IMR-90 (cell line): ENCODE measurements around the gene SMCO3. TPM values are rescaled to one million over a fixed set of nuclear protein-coding genes. Genes with fewer than 3 reads are reported as not detected.

ENCODE experiments used
- ATAC-seq: fragments of 200-7000 bp; cut with Tn5 transposase; 2 replicates; pipeline ENCODE4 v1.9.1; 2020; ENCODE audit warnings: low read depth, mild to moderate bottlenecking, moderate library complexity
- BruUV-seq: library from RNA; stranded (reverse); fragments of 400-500 nt; replicated peaks from 2 replicates; lab custom pipeline; 2021; lab: Mats Ljungman, UMichigan
- CTCF ChIA-PET: fragments of 300-600 bp; formaldehyde crosslinking; extraction: SDS; loops from one replicate; lab custom pipeline; 2021; ENCODE audit warnings: antibody characterized with exemption; lab: Yijun Ruan, JAX
- POLR2A ChIA-PET: fragments of 300-600 bp; sonication (Branson Sonifier 250); formaldehyde crosslinking; loops from one replicate; lab custom pipeline; 2022; ENCODE audit warnings: antibody characterized with exemption; ENCODE audit not compliant: unreplicated experiment; lab: Charles Lee
- DNase-seq: peaks from one replicate; pipeline ENCODE4 v3.0.0; 2013
- H2AFZ ChIP-seq: replicated peaks from 2 replicates; pipeline ENCODE3; 2013; ENCODE audit warnings: low read length, mild to moderate bottlenecking; ENCODE audit not compliant: poor library complexity
- H2AK5ac ChIP-seq: 2 replicates; pipeline ENCODE4 v1.6.1; 2013; ENCODE audit warnings: low read depth, low read length, inconsistent platforms
- H2AK9ac ChIP-seq: replicated peaks from 2 replicates; pipeline ENCODE3; 2013; ENCODE audit warnings: mild to moderate bottlenecking, low read depth, low read length, moderate library complexity; ENCODE audit not compliant: poor library complexity
- H2BK120ac ChIP-seq: 2 replicates; pipeline ENCODE4 v1.6.1; 2013; ENCODE audit warnings: low read depth, low read length, inconsistent platforms
- H2BK15ac ChIP-seq: 3 replicates; pipeline ENCODE4 v1.6.1; 2013; ENCODE audit warnings: low read depth, low read length, inconsistent platforms
- H2BK20ac ChIP-seq: 2 replicates; pipeline ENCODE4 v1.6.1; 2013; ENCODE audit warnings: low read depth, mild to moderate bottlenecking, inconsistent platforms, low read length, moderate library complexity
- H2BK5ac ChIP-seq: 2 replicates; pipeline ENCODE4 v1.6.1; 2013; ENCODE audit warnings: mild to moderate bottlenecking, low read depth, low read length, inconsistent platforms; ENCODE audit not compliant: poor library complexity, severe bottlenecking
- H3K14ac ChIP-seq: replicated peaks from 2 replicates; pipeline ENCODE4 v1.6.1; 2013; ENCODE audit warnings: low read depth, low read length, inconsistent platforms
- H3K18ac ChIP-seq: 2 replicates; pipeline ENCODE4 v1.6.1; 2013; ENCODE audit warnings: low read depth, low read length, control low read depth
- H3K23ac ChIP-seq: 2 replicates; pipeline ENCODE4 v1.6.1; 2013; ENCODE audit warnings: low read depth, low read length, inconsistent platforms
- H3K27ac ChIP-seq: 2 replicates; pipeline ENCODE4 v1.5.1; 2013; ENCODE audit warnings: mild to moderate bottlenecking, control low read depth, low read length; ENCODE audit not compliant: insufficient read depth
- H3K27me3 ChIP-seq: 2 replicates; pipeline ENCODE4 v1.6.1; 2013; ENCODE audit warnings: low read length; ENCODE audit not compliant: control insufficient read depth, insufficient read depth
- H3K36me3 ChIP-seq: 2 replicates; pipeline ENCODE4 v1.6.1; 2013; ENCODE audit warnings: low read length, mixed read lengths; ENCODE audit not compliant: control insufficient read depth, insufficient read depth
- H3K4ac ChIP-seq: 2 replicates; pipeline ENCODE4 v1.6.1; 2013; ENCODE audit warnings: low read depth, low read length, inconsistent platforms
- H3K4me1 ChIP-seq: 2 replicates; pipeline ENCODE4 v1.6.1; 2013; ENCODE audit warnings: low read length, mixed read lengths; ENCODE audit not compliant: control insufficient read depth, insufficient read depth
- H3K4me2 ChIP-seq: 2 replicates; pipeline ENCODE4 v1.6.1; 2013; ENCODE audit warnings: low read depth, mild to moderate bottlenecking, control low read depth, low read length, moderate library complexity
- H3K4me3 ChIP-seq: 2 replicates; pipeline ENCODE4 v1.5.1; 2013; ENCODE audit warnings: low read depth, mild to moderate bottlenecking, control low read depth, low read length, moderate library complexity; ENCODE audit not compliant: insufficient read depth
- H3K56ac ChIP-seq: 2 replicates; pipeline ENCODE4 v1.6.1; 2013; ENCODE audit warnings: low read length, inconsistent platforms; ENCODE audit not compliant: insufficient read depth; ENCODE audit errors: extremely low read depth
- H3K79me1 ChIP-seq, 2 experiments: 2 replicates each; pipeline ENCODE4 v1.6.1; 2013; ENCODE audit warnings: low read length in 2 of 2, inconsistent platforms in 1 of 2, low read depth in 1 of 2
- H3K9ac ChIP-seq: 2 replicates; pipeline ENCODE4 v1.6.1; 2013; ENCODE audit warnings: low read depth, low read length, control low read depth
- H3K9me1 ChIP-seq: 2 replicates; pipeline ENCODE4 v1.6.1; 2013; ENCODE audit warnings: low read length, inconsistent platforms; ENCODE audit not compliant: insufficient read depth
- H3K9me3 ChIP-seq: 2 replicates; pipeline ENCODE4 v1.6.1; 2013; ENCODE audit warnings: low read length; ENCODE audit not compliant: control insufficient read depth, insufficient read depth
- H4K20me1 ChIP-seq: 2 replicates; pipeline ENCODE4 v1.6.1; 2013; ENCODE audit warnings: low read length, inconsistent platforms; ENCODE audit not compliant: insufficient read depth
- H4K5ac ChIP-seq: 2 replicates; pipeline ENCODE4 v1.6.1; 2013; ENCODE audit warnings: mild to moderate bottlenecking, low read depth, low read length, control low read depth
- H4K8ac ChIP-seq, 2 experiments: 2 replicates each; pipeline ENCODE4 v1.6.1; 2013; ENCODE audit warnings: low read depth in 2 of 2, low read length in 2 of 2, control low read depth in 1 of 2, inconsistent platforms in 1 of 2
- H4K91ac ChIP-seq: 2 replicates; pipeline ENCODE4 v1.6.1; 2013; ENCODE audit warnings: low read depth, low read length, inconsistent platforms; ENCODE audit not compliant: insufficient read depth
- BHLHE40 ChIP-seq: fragments of 150-350 bp; IDR thresholded peaks from 2 replicates; pipeline ENCODE4 v1.6.1; 2016; ENCODE audit warnings: mild to moderate bottlenecking, low read depth, low read length
- CTCF ChIP-seq: conservative IDR thresholded peaks from 2 replicates; pipeline ENCODE4 v1.5.1; 2012; ENCODE audit warnings: mild to moderate bottlenecking, low read depth, low read length, improper control_type of control experiment
- ELK1 ChIP-seq: fragments of 150-350 bp; IDR thresholded peaks from 2 replicates; pipeline ENCODE4 v1.6.1; 2016; ENCODE audit warnings: low read depth, mild to moderate bottlenecking, low read length, moderate library complexity, borderline replicate concordance
- FOS ChIP-seq: fragments of 150-350 bp; IDR thresholded peaks from 2 replicates; pipeline ENCODE4 v1.6.1; 2016; ENCODE audit warnings: low read depth, low read length
- NFE2L2 ChIP-seq: fragments of 150-350 bp; IDR thresholded peaks from 2 replicates; pipeline ENCODE4 v1.6.1; 2016; ENCODE audit warnings: low read depth, mild to moderate bottlenecking, low read length
- WGBS, 2 experiments: methylation state at CpG; one replicate each; pipeline versions ENCODE4 v1.1.5 to v1.1.7; 2013; ENCODE audit warnings: missing lambda C conversion rate in 2 of 2; ENCODE audit not compliant: insufficient read length in 1 of 2; ENCODE audit errors: extremely low coverage in 2 of 2; 5-methylcytosine and 5-hydroxymethylcytosine counted together
- dilution Hi-C: fragments of 300-500 bp; cut with HindIII; formaldehyde crosslinking; loops from one replicate; pipeline ENCODE4 v1.14.3; 2018; ENCODE audit warnings: low sequenced_read_pairs; ENCODE audit not compliant: unreplicated experiment
- in situ Hi-C: fragments of 300-500 bp; cut with MboI; formaldehyde crosslinking; loops from 3 replicates; pipeline ENCODE4 v1.14.3; 2019; ENCODE audit warnings: low sequenced_read_pairs, inconsistent platforms, mixed read lengths
- intact Hi-C: fragments of 100-400 bp; cut with micrococcal nuclease; formaldehyde crosslinking; loops from 2 replicates; pipeline ENCODE4 v1.10.0; 2022
- polyA plus RNA-seq, 3 experiments: library from polyadenylated mRNA; depleted of rRNA; stranded (reverse); fragments of >200 nt; gene quantifications; 2 replicates each; pipeline ENCODE4 v1.2.3, GENCODE V29; 2012; ENCODE audit warnings: low replicate concordance in 1 of 3
- total RNA-seq: library from RNA; depleted of rRNA; stranded (reverse); fragments of >200 nt; gene quantifications from 2 replicates; pipeline ENCODE4 v1.2.3, GENCODE V29; 2012

Gene SMCO3
- total and polyA plus RNA-seq, 2 of the 4 experiments (the other 2 are of a cell fraction) = under 0.01 to 0.07 TPM

GRCh38 chr12:14756334-14757143 is 57.4 kb downstream of the SMCO3 start:
- H3K27me3 ChIP-seq = no peaks in the 10 kb centered on the region
- ATAC-seq (no peak), DNase-seq (no peak)
- no peak overlapping the region for H3K23ac ChIP-seq
- no TSS peak for BruUV-seq
- H3K4me3 ChIP-seq = no peak overlapping the region
- no peak overlapping the region for H3K9ac ChIP-seq
- no peak overlapping the region for H3K27ac ChIP-seq
- H3K14ac ChIP-seq = no peak overlapping the region
- intact Hi-C loops (no loop called here), in situ Hi-C loops (no loop called here), dilution Hi-C loops (no loop called here)
- no peaks in the 10 kb centered on the region for H4K20me1 ChIP-seq
- H4K5ac ChIP-seq = no peak overlapping the region
- H3K36me3 ChIP-seq = no peaks in the 10 kb centered on the region
- no peak overlapping the region for H2BK15ac ChIP-seq
- no peak overlapping the region for H3K18ac ChIP-seq
- H3K9me3 ChIP-seq = no peaks in the 10 kb centered on the region
- H3K4me2 ChIP-seq = peak overlapping the region; percentile 57
- no peaks in the 10 kb centered on the region for H3K79me1 ChIP-seq
- no peak overlapping the region for H2AK5ac ChIP-seq
- ChIA-PET POLR2A (interaction anchor here (0.5 kb wide), 1 partner anchor 227 kb away, joined by 9 read pairs; no protein-coding TSS in a partner anchor), CTCF (no interaction called here)
- no peak overlapping the region for H3K56ac ChIP-seq
- no peak overlapping the region for H2BK120ac ChIP-seq
- H2AK9ac ChIP-seq = no peak overlapping the region
- H2BK5ac ChIP-seq = no peak overlapping the region
- no peak overlapping the region for H4K91ac ChIP-seq
- peak overlapping the region; percentile 67 for H2AFZ ChIP-seq
- TF ChIP-seq FOS (no peak), ELK1 (no peak), BHLHE40 (no peak), CTCF (0 out of 2 replicates have a peak, but pooled peaks have one; percentile 14), NFE2L2 (no peak)
- no peaks in the 10 kb centered on the region for H3K9me1 ChIP-seq
- no peaks in the 10 kb centered on the region for H3K4me1 ChIP-seq
- no peak overlapping the region for H2BK20ac ChIP-seq
- WGBS, 2 experiments = 20% methylated on average over 1 of the region's 17 CpGs; no CpG with 5 or more reads in 1 of the 2 experiments
- H3K4ac ChIP-seq = no peak overlapping the region
- no peak overlapping the region for H4K8ac ChIP-seq
